Loucy (cell line): ENCODE results near the gene FRMD5.

Experiments used
- CTCF ChIP-seq: fragments of 200-600 bp; sonication (generic); conservative IDR thresholded peaks from 2 replicates; pipeline ENCODE4 v1.5.1; 2014; ENCODE audit warnings: mild to moderate bottlenecking, antibody characterized with exemption, low read length
- EZH2phosphoT487 ChIP-seq: fragments of 200-600 bp; IDR thresholded peaks from 2 replicates; pipeline ENCODE4 v1.6.1; 2018; ENCODE audit warnings: antibody characterized with exemption, mild to moderate bottlenecking, moderate library complexity, borderline replicate concordance

GRCh38 chr15:43851251-43851650, 343.8 kb downstream of the FRMD5 start:
- TF ChIP-seq CTCF (no peak), EZH2phosphoT487 (no peak)
